Measurements from ENCODE around the gene LRRC8D.
"Not testable (repeated sequence)": the region's sequence is repeated elsewhere in the genome, so short reads cannot be mapped to it uniquely, and the experiment has no call there.

LRRC8D gene

DNA sequence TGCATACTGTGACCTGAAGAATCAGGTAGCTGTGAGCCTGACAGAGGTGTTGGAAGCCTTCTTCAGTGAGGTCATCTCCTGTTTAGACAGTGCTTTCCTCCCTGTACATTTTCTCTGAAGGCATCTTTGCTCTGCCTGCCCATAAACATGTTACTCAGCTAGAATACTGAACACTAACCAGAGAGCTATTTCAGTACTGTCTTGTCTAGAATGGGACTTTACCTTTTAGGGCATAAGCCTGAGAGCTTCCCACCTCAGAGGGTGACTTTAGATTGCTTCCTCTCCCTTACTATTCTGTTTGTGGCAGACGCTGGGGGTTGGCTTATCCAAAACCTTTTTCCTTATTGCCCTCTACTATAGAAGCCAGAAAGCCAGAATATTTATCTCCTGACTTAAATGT lies 150.8 kb downstream of the LRRC8D start:
- no peak for DNase-seq

DNA sequence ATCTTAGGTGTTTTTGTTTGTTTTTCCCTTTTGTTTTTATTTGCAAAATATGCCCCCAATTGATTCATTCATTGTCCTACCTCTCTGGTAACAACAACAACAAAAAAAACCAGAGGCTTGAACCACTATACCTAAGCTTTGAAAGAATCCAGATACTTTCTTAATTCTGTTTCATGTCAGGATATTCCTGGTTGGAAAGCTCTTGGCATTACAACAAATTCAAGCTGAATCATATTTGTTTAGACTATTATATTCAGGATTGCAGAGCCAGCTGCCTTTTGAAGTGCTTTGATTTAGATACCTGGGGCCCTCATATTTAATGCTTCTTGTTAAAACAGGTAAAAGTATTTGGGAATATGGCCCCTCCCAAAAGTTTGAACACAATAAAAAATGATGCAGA lies 151.2 kb downstream of the LRRC8D start:
- no peak for DNase-seq

DNA sequence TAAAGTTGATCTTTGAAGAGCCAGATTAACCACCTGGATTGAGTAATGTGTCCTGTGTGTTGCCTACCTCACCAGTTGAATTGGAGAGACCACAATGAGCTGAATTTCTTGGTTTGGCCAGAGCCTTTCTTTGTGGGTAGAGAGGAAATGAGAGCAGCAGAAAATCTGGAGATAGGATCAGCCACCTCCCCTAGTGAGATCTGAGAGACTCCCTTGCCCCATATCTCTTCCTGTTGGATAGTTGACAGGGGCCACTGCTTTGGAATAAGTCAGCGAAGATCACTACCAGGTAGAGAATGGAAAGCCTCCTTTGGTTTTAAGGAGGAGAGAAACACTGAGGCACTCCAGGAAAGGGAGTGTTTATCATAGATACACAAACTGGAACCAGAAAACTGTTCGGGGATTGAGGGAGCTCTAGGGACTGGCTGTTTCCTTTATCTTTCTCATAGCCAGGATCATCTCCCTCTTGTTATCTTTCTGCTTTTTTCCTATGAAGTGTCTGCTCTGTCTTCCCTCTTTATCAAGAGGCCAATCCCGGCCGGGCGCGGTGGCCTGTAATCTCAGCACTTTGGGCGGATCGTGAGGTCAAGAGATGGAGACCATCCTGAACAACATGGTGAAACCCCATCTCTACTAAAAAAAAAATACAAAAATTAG lies 152.8 kb downstream of the LRRC8D start:
- DNase-seq: no peak

GRCh38 chr1:89974256-89974655 lies 153.4 kb downstream of the LRRC8D start:
- DNase-seq: no peak

GRCh38 chr1:89974696-89975470 lies 154.1 kb downstream of the LRRC8D start:
- DNase-seq: no peak

DNA sequence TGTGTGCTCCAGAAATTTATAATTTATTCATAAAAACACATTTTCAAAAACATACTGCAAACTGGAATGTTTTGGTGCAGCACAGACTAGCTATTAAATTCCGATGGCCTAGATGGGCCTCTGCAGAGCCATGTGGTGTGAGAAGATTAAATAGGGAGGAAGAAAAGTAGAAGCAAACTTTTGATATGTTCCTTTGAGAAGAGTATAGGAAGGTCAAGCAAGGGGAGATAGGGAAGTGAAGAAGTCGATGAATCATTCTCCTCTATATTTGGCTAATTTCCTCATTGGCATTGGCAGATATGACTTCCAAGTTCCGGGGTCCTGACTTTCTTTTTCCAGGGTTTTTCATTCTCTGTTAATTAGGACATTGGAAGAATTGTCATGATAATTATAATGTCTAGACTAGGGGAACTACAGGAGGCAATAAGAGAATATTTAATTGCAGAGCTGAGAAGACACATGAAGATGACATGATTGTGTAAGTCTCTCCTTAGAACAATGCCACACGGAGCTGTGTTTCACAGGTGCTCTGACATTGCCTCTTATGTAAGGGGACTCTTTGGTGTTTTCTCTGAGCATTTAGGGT lies 154.8 kb downstream of the LRRC8D start:
- DNase-seq: no peak

GRCh38 chr1:89978755-89979154 lies 157.9 kb downstream of the LRRC8D start:
- no peak for DNase-seq

DNA sequence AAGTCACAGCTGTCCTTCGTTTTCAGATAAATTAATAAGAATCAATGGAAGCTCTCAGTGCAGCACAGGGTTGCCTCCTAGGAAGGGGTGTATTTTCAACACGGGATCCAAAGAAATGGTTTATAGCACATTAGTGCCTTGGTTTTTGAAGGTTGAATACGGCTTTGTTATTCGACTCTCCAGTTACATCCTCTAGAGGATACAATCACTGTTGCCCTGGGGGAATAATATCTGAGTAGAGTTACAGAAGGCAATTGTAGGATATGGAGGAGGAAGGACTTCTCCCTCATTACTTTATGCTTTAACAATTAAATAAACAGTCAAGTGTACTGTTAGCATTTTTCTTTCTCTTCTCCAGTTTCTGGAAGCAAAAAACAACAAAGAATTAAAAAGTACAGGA lies 159.8 kb downstream of the LRRC8D start:
- no peak for DNase-seq

DNA sequence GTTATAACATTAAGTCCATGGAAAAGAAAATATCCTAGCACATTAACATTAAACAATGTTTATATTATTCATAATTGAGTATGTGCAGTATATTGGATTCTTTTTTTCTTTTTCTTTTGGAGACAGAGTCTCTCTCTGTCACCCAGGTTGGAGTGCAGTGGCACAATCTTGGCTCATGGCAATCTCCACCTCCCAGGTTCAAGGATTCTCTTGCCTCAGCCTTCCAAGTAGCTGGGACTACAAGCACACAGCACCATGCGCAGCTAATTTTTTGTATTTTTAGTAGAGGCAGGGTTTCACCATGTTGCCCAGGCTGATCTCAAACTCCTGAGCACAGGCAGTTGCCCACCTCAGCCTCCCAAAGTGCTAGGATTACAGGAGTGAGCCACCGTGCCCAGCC lies 162.0 kb downstream of the LRRC8D start:
- DNase-seq: not testable (repeated sequence)

- DNase-seq: not testable (repeated sequence)
Measured at GRCh38 chr1:89984564-89985116, 163.8 kb downstream of the LRRC8D start.

DNA sequence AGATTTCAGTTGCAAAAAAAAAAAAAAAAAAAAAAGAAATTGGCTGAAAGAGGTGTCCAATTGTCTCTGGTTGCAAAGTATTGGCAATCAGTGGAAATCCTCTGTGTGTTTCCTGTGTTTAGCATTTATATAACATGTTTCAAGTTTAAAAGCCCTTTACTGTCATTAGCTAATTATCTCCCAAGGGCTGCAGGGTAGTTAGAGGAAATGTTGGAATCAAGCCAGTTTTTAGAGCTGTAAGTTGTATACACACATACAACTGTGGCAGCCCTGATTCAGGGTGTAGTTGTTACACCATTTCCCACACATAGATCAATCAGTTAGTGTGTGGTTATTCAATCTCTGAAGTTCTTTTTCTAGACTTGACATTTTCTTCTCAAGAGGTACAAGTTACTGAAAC lies 165.2 kb downstream of the LRRC8D start:
- no peak for DNase-seq

Measured in stimulated activated CD4-positive, alpha-beta T cell treated with anti-CD3 and anti-CD28 coated beads, Interleukin-4, amount 100 ng/mL, for 24 hours (primary cell).